ENCODE results near the gene CREB3L4. TPM values are rescaled to one million over a fixed set of nuclear protein-coding genes. Genes with fewer than 3 reads are reported as not detected.

Gene CREB3L4
- total and polyA plus RNA-seq, 2 of the 13 experiments (the other 11 are each of a cell fraction or from before 2014, with no cell fraction given) = 9.9 to 18.7 TPM

DNA sequence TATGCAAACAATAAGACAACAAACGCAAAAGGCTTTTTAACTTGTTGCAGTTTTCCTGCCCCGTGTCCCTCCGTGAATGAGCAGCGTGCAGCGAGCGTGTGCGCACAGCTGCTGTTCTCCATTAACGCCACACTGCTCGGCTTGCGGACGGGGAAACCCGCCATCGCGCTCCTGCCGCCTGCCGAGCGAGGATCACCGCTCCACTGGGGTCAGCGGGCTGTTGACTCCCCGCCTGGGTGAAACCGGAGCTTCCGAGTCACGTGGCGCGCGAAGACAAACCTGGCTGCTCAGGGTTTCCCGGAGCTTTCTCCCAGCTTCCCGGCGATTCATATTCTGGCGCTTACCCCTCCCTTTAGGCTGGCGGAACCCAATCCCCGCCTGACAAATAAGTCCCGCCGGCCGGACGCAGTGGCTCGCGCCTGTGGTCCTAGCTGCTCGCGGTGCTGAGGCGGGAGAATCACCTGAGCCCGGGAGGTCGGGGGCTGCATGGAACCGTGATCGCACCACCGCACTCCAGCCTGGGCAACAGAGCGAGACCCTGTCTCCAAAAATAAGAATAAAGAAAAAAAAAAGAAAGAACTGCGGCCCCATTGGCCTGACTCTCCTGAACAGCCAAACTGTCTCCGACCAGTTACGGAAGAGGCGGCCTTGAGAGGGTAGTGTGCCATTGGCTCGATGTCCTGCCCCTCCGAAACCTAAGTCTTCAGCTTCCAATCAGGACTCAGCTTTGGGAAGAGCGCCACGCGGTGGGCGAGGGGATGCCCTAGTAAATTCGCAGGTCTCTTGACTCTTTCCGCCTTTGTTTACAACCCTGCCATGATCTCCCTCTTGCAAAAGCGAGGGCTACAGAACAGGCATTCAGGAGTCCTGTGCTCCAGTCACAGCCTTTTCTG, at the start of gene CREB3L4 (continued):
- TF ChIP-seq, protein P1, sequence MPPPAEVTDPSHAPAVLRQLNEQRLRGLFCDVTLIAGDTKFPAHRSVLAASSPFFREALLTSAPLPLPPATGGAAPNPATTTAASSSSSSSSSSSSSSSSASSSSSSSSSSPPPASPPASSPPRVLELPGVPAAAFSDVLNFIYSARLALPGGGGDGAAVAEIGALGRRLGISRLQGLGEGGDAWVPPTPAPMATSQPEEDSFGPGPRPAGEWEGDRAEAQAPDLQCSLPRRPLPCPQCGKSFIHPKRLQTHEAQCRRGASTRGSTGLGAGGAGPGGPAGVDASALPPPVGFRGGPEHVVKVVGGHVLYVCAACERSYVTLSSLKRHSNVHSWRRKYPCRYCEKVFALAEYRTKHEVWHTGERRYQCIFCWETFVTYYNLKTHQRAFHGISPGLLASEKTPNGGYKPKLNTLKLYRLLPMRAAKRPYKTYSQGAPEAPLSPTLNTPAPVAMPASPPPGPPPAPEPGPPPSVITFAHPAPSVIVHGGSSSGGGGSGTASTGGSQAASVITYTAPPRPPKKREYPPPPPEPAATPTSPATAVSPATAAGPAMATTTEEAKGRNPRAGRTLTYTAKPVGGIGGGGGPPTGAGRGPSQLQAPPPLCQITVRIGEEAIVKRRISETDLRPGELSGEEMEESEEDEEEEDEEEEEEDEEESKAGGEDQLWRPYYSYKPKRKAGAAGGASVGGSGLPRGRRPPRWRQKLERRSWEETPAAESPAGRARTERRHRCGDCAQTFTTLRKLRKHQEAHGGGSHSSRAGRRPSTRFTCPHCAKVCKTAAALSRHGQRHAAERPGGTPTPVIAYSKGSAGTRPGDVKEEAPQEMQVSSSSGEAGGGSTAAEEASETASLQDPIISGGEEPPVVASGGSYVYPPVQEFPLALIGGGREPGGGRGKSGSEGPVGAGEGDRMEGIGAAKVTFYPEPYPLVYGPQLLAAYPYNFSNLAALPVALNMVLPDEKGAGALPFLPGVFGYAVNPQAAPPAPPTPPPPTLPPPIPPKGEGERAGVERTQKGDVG (CRISPR knock-in tag; IDR thresholded peaks at IDR 0.05; ENCODE audit: borderline replicate concordance) = no peak
- TF ChIP-seq ZNF432 (CRISPR knock-in tag; IDR thresholded peaks at IDR 0.05; ENCODE audit: borderline replicate concordance) = no peak
- TF ChIP-seq DPF2 (CRISPR knock-in tag; IDR thresholded peaks at IDR 0.05; ENCODE audit: borderline replicate concordance, low read depth) = no peak
- TF ChIP-seq NR2F1 (CRISPR knock-in tag; IDR thresholded peaks at IDR 0.05) = peak in 1 of 2 experiments; percentile 67; a peak in 2 of 4 replicates
- peak; percentile 55; the same call in 1 of the 2 replicates for TF ChIP-seq GFI1 (CRISPR knock-in tag; IDR thresholded peaks at IDR 0.05; ENCODE audit: borderline replicate concordance)
- TF ChIP-seq, protein P2, sequence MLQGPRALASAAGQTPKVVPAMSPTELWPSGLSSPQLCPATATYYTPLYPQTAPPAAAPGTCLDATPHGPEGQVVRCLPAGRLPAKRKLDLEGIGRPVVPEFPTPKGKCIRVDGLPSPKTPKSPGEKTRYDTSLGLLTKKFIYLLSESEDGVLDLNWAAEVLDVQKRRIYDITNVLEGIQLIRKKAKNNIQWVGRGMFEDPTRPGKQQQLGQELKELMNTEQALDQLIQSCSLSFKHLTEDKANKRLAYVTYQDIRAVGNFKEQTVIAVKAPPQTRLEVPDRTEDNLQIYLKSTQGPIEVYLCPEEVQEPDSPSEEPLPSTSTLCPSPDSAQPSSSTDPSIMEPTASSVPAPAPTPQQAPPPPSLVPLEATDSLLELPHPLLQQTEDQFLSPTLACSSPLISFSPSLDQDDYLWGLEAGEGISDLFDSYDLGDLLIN (CRISPR knock-in tag; IDR thresholded peaks at IDR 0.05; ENCODE audit: borderline replicate concordance) = no peak; the same call in 1 of the 2 replicates
- TF ChIP-seq ZNF570 (CRISPR knock-in tag; IDR thresholded peaks at IDR 0.05; ENCODE audit: borderline replicate concordance) = no peak
- 0 out of 2 replicates have a peak, but pooled peaks have one; percentile 61 for TF ChIP-seq TIGD3 (CRISPR knock-in tag; IDR thresholded peaks at IDR 0.05; ENCODE audit: borderline replicate concordance)
- no peak; the same call in 1 of the 2 replicates for TF ChIP-seq ZNF563 (CRISPR knock-in tag; IDR thresholded peaks at IDR 0.05)
- TF ChIP-seq ZFP90 (CRISPR knock-in tag; IDR thresholded peaks at IDR 0.05; ENCODE audit: borderline replicate concordance) = peak; percentile 87
- TF ChIP-seq MTF2 (CRISPR knock-in tag; IDR thresholded peaks at IDR 0.05; ENCODE audit: borderline replicate concordance) = no peak
- peak; percentile 69; the same call in 1 of the 2 replicates for TF ChIP-seq CREB1 (IDR thresholded peaks at IDR 0.05)
- peak; percentile 86 for TF ChIP-seq CREB1 (CRISPR knock-in tag; IDR thresholded peaks at IDR 0.05)
- TF ChIP-seq RARA (CRISPR knock-in tag; IDR thresholded peaks at IDR 0.05) = peak; percentile 70
- no peak for TF ChIP-seq ATRX (CRISPR knock-in tag; IDR thresholded peaks at IDR 0.05; ENCODE audit: borderline replicate concordance)
- TF ChIP-seq SNRNP70 (IDR thresholded peaks at IDR 0.05; ENCODE audit: low read depth, low read length) = no peak
- TF ChIP-seq, protein P3, sequence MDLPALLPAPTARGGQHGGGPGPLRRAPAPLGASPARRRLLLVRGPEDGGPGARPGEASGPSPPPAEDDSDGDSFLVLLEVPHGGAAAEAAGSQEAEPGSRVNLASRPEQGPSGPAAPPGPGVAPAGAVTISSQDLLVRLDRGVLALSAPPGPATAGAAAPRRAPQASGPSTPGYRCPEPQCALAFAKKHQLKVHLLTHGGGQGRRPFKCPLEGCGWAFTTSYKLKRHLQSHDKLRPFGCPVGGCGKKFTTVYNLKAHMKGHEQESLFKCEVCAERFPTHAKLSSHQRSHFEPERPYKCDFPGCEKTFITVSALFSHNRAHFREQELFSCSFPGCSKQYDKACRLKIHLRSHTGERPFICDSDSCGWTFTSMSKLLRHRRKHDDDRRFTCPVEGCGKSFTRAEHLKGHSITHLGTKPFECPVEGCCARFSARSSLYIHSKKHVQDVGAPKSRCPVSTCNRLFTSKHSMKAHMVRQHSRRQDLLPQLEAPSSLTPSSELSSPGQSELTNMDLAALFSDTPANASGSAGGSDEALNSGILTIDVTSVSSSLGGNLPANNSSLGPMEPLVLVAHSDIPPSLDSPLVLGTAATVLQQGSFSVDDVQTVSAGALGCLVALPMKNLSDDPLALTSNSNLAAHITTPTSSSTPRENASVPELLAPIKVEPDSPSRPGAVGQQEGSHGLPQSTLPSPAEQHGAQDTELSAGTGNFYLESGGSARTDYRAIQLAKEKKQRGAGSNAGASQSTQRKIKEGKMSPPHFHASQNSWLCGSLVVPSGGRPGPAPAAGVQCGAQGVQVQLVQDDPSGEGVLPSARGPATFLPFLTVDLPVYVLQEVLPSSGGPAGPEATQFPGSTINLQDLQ (CRISPR knock-in tag; IDR thresholded peaks at IDR 0.05) = peak; percentile 78; the same call in 1 of the 2 replicates
- peak; percentile 84 for TF ChIP-seq GABPB1 (CRISPR knock-in tag; IDR thresholded peaks at IDR 0.05)
- 0 out of 2 replicates have a peak, but pooled peaks have one; percentile 43 for TF ChIP-seq ZNF138 (CRISPR knock-in tag; IDR thresholded peaks at IDR 0.05; ENCODE audit: low read depth)

All from HepG2 (cell line).